Duodenal mucosa (tissue), 2 donors: ENCODE data around the gene SULT4A1.

Experiments used
- H3K27ac ChIP-seq: one replicate; pipeline ENCODE4 v1.7.0; 2013; ENCODE audit warnings: low read depth, low read length
- H3K27me3 ChIP-seq, 2 donors: one replicate each; pipeline ENCODE4 v1.7.0; 2013; ENCODE audit warnings: low read length in 2 of 2, control low read depth in 1 of 2; ENCODE audit not compliant: insufficient read depth in 2 of 2, control insufficient read depth in 1 of 2
- H3K36me3 ChIP-seq, 2 donors: one replicate each; pipeline ENCODE4 v1.7.0; 2013; ENCODE audit warnings: low read length in 2 of 2, control low read depth in 1 of 2; ENCODE audit not compliant: insufficient read depth in 2 of 2, control insufficient read depth in 1 of 2
- H3K4me1 ChIP-seq, 2 donors: one replicate each; pipeline ENCODE4 v1.7.0; 2013; ENCODE audit warnings: low read length in 2 of 2, control low read depth in 1 of 2; ENCODE audit not compliant: insufficient read depth in 2 of 2, control insufficient read depth in 1 of 2
- H3K4me3 ChIP-seq, 2 donors: one replicate each; pipeline ENCODE4 v1.7.0; 2013; ENCODE audit warnings: low read length in 2 of 2, low read depth in 1 of 2
- H3K9ac ChIP-seq, 2 donors: one replicate each; pipeline ENCODE4 v1.7.0; 2013; ENCODE audit warnings: low read length in 2 of 2, low read depth in 1 of 2
- H3K9me3 ChIP-seq, 2 donors: one replicate each; pipeline ENCODE4 v1.7.0; 2013; ENCODE audit warnings: low read length in 2 of 2, control low read depth in 1 of 2; ENCODE audit not compliant: control insufficient read depth in 1 of 2

The SULT4A1 gene

GRCh38 chr22:43861529-43861928 is 784 bp downstream of the SULT4A1 start:
- H3K36me3 ChIP-seq: peaks cover 0 to 3% of the 10 kb centered on the region in 2 donors
- peak overlapping the region; percentile 52 to 75 for H3K4me3 ChIP-seq
- H3K9ac ChIP-seq: peak overlapping the region; percentile 48 to 72
- peaks cover 0 to 9% of the 10 kb centered on the region in 2 donors for H3K27me3 ChIP-seq
- peaks cover 9 to 10% of the 10 kb centered on the region in 2 donors for H3K4me1 ChIP-seq
- H3K9me3 ChIP-seq: no peaks in the 10 kb centered on the region
- peak overlapping the region; percentile 51 for H3K27ac ChIP-seq

DNA sequence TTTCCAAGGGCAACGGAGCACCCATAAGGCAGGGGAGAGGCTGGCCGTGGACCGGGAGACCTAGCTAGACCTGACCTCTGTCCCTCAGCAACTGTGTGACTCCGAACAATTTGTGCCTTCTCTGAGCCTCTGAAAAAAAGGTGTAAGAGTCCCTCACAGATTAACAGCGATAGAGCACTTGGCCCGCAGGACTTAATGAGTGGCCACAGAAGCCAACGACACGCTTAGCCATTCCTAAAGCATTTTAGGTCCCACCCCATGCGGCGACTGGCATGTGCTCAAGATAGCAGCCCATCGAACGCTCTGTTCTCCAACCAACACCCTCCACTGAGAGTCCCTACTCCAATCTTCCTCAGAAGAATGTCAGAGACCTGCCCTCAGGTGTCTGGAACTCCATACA is 1.5 kb downstream of the SULT4A1 start:
- H3K27ac ChIP-seq: peak overlapping the region; percentile 27
- peaks cover 0 to 3% of the 10 kb centered on the region in 2 donors for H3K36me3 ChIP-seq
- peaks cover 9 to 10% of the 10 kb centered on the region in 2 donors for H3K4me1 ChIP-seq
- H3K9ac ChIP-seq: peak overlapping the region; percentile 48 to 72
- H3K4me3 ChIP-seq: peak overlapping the region; percentile 52 to 75
- H3K27me3 ChIP-seq: peaks cover 0 to 9% of the 10 kb centered on the region in 2 donors
- H3K9me3 ChIP-seq: no peaks in the 10 kb centered on the region

GRCh38 chr22:43860126-43860525 is 2.2 kb downstream of the SULT4A1 start:
- Histone ChIP-seq H3K27me3 (peaks cover 0 to 9% of the 10 kb centered on the region in 2 donors), H3K4me3 (peak overlapping the region in 1 of 2 donors; percentile 52), H3K27ac (no peak overlapping the region), H3K36me3 (peaks cover 0 to 3% of the 10 kb centered on the region in 2 donors), H3K4me1 (peaks cover 9 to 10% of the 10 kb centered on the region in 2 donors), H3K9me3 (no peaks in the 10 kb centered on the region), H3K9ac (no peak overlapping the region)

- Histone ChIP-seq H3K4me3 (no peak overlapping the region), H3K27me3 (peaks cover 0 to 9% of the 10 kb centered on the region in 2 donors), H3K9me3 (no peaks in the 10 kb centered on the region), H3K27ac (no peak overlapping the region), H3K9ac (no peak overlapping the region), H3K36me3 (peaks cover 0 to 3% of the 10 kb centered on the region in 2 donors), H3K4me1 (peaks cover 12 to 13% of the 10 kb centered on the region in 2 donors)
Measured at GRCh38 chr22:43859621-43860020, 2.7 kb downstream of the SULT4A1 start.

DNA sequence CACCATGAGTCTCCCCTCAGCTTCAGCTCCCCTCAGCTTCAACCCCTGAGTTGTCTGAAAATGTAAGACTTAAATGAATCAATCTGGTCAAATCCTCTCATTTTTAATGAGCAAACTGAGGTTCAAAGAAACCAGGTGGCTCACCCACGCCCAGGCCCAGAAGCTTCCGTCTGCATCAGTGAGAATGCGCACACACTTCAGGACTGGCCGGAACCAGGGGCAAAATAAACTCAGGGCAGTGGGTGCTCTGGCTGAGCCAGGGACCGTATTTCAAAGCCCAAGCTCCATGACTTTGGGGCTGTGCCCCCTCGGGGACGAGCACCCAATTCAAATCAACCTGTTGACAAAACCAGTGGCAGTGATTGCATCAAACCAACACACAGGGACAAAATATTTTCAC is 3.1 kb downstream of the SULT4A1 start:
- Histone ChIP-seq H3K4me3 (no peak overlapping the region), H3K36me3 (peaks cover 0 to 3% of the 10 kb centered on the region in 2 donors), H3K27ac (no peak overlapping the region), H3K4me1 (peaks cover 16 to 17% of the 10 kb centered on the region in 2 donors), H3K9ac (no peak overlapping the region), H3K9me3 (no peaks in the 10 kb centered on the region), H3K27me3 (peaks cover 0 to 6% of the 10 kb centered on the region in 2 donors)

GRCh38 chr22:43858156-43858895 is 4.0 kb downstream of the SULT4A1 start:
- peaks cover 24 to 26% of the 10 kb centered on the region in 2 donors for H3K4me1 ChIP-seq
- no peaks in the 10 kb centered on the region for H3K9me3 ChIP-seq
- no peak overlapping the region for H3K4me3 ChIP-seq
- no peak overlapping the region for H3K9ac ChIP-seq
- no peak overlapping the region for H3K27ac ChIP-seq
- H3K36me3 ChIP-seq: peaks cover 0 to 3% of the 10 kb centered on the region in 2 donors
- H3K27me3 ChIP-seq: no peaks in the 10 kb centered on the region

GRCh38 chr22:43857367-43857766 is 4.9 kb downstream of the SULT4A1 start:
- no peak overlapping the region for H3K27ac ChIP-seq
- peaks cover 31 to 35% of the 10 kb centered on the region in 2 donors for H3K4me1 ChIP-seq
- H3K9me3 ChIP-seq: no peaks in the 10 kb centered on the region
- H3K9ac ChIP-seq: no peak overlapping the region
- no peaks in the 10 kb centered on the region for H3K27me3 ChIP-seq
- peaks cover 0 to 3% of the 10 kb centered on the region in 2 donors for H3K36me3 ChIP-seq
- no peak overlapping the region for H3K4me3 ChIP-seq

- H3K9me3 ChIP-seq: no peaks in the 10 kb centered on the region
- H3K36me3 ChIP-seq: peaks cover 0 to 3% of the 10 kb centered on the region in 2 donors
- H3K9ac ChIP-seq: no peak overlapping the region
- H3K27me3 ChIP-seq: no peaks in the 10 kb centered on the region
- peaks cover 41 to 45% of the 10 kb centered on the region in 2 donors for H3K4me1 ChIP-seq
- no peak overlapping the region for H3K27ac ChIP-seq
- H3K4me3 ChIP-seq: no peak overlapping the region
Measured at GRCh38 chr22:43855431-43855830, 6.9 kb downstream of the SULT4A1 start.

DNA sequence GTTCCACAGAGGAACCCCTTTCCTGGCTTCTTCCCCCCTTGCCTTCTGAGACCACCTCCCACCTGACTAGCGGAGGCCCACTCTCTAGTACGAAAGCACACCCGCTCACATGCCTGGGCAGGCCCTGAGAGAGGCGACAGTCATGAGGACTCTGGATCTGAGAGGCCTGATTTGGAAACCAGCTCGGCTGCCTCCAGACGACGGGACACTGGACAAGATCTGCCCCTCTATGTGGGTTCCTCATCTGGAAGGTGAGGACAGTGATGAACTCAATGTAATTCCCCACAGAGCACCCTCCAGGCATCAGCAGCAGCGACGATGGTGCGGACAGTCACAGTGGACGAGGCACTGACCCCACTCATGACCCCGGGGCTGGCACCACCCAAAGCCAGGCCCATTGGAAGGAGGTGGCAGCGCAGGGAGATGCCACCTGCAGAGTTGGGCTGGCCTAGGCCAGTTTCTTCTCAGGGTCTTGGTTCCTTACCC is 7.5 kb downstream of the SULT4A1 start:
- Histone ChIP-seq H3K36me3 (peaks cover 0 to 3% of the 10 kb centered on the region in 2 donors), H3K4me3 (no peak overlapping the region), H3K4me1 (peaks cover 47 to 51% of the 10 kb centered on the region in 2 donors), H3K27ac (no peak overlapping the region), H3K9me3 (no peaks in the 10 kb centered on the region), H3K9ac (no peak overlapping the region), H3K27me3 (no peaks in the 10 kb centered on the region)

- Histone ChIP-seq H3K4me1 (peaks cover 51 to 57% of the 10 kb centered on the region in 2 donors), H3K36me3 (peaks cover 0 to 3% of the 10 kb centered on the region in 2 donors), H3K9me3 (no peaks in the 10 kb centered on the region), H3K27ac (no peak overlapping the region), H3K27me3 (no peaks in the 10 kb centered on the region), H3K4me3 (no peak overlapping the region), H3K9ac (no peak overlapping the region)
Measured at GRCh38 chr22:43854121-43854785, 8.1 kb downstream of the SULT4A1 start.
